RWPE1 (cell line): Measurements from ENCODE around the gene AKAP9.
"Not testable (repeated sequence)": the region's sequence is repeated elsewhere in the genome, so short reads cannot be mapped to it uniquely, and the experiment has no call there.

Experiments used
- CTCF ChIA-PET: fragments of 350-600 bp; sonication (Branson Sonifier 250); formaldehyde crosslinking; extraction: SDS; loops from one replicate; lab custom pipeline; 2021; lab: Yijun Ruan, JAX
- POLR2A ChIA-PET: fragments of 400-600 bp; formaldehyde crosslinking; extraction: SDS; loops from one replicate; lab custom pipeline; 2020; ENCODE audit warnings: antibody characterized with exemption; ENCODE audit not compliant: low non-redundant PET; lab: Yijun Ruan, JAX
- DNase-seq: peaks from one replicate; pipeline ENCODE4 v3.0.0; 2012; ENCODE audit warnings: low spot score
- H3K27ac ChIP-seq: fragments of 450-650 bp; 2 replicates; pipeline ENCODE4 v1.5.1; 2017
- TF ChIP-seq, protein P1 (sequence below): fragments of 450-650 bp; conservative IDR thresholded peaks from 2 replicates; pipeline ENCODE4 v1.5.1; 2017; ENCODE audit warnings: low read depth, mild to moderate bottlenecking

AKAP9 gene

DNA sequence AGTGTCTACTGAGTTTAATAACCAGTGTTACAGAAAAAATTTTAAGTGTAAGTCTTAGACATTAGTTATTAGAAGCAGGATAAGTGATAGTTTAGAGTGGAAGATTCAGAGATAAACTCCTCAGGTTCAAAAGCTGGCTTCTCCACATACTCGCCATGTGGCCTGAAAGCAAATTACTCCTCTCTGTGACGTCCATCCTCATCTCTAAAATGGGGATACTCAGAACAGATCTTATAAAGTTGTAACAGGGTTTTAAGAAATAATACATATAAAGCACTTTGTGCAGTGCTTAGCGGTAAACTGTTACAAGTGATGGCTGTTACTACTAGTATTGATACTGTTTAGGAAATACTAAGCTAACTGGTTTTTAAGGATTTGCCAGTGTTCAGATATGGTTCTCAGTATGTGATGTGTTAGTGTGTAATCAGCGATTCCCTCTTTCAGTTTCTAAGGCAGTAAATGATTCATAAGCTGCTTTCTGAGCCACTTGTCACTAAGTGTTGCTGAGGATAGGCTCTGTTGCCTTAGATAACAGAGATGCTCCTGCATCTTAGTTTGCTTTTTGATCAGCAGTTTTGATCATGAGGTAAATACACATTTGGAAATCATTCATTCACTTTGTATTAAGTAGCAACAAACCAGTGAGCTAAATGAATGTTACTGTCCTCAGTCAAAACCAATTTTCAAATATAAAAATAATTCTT, 134.9 kb downstream of the AKAP9 start:
- no peak overlapping the region for H3K27ac ChIP-seq
- DNase-seq = no peak
- ChIA-PET CTCF (no interaction called here), POLR2A (no interaction called here)
- TF ChIP-seq, protein P1, sequence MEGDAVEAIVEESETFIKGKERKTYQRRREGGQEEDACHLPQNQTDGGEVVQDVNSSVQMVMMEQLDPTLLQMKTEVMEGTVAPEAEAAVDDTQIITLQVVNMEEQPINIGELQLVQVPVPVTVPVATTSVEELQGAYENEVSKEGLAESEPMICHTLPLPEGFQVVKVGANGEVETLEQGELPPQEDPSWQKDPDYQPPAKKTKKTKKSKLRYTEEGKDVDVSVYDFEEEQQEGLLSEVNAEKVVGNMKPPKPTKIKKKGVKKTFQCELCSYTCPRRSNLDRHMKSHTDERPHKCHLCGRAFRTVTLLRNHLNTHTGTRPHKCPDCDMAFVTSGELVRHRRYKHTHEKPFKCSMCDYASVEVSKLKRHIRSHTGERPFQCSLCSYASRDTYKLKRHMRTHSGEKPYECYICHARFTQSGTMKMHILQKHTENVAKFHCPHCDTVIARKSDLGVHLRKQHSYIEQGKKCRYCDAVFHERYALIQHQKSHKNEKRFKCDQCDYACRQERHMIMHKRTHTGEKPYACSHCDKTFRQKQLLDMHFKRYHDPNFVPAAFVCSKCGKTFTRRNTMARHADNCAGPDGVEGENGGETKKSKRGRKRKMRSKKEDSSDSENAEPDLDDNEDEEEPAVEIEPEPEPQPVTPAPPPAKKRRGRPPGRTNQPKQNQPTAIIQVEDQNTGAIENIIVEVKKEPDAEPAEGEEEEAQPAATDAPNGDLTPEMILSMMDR = no peak

DNA sequence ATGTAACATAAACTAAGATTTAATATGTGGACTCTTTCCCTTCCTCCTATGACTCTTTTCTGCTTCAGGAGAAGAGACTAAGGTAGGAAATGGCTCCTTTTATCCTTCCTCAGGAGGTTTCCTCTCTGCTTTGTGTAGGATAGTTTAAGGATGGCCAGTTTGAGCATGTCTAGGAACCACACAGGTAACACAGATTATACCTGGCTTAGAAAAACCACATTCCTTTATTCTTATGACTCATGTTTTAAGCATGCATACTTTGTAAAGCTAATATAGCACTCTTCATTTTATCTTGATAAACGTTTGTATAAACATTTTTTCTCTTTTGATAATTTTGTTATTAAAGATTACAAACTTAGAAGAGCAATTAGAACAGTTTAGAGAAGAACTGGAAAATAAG, 135.8 kb downstream of the AKAP9 start:
- no peak overlapping the region for H3K27ac ChIP-seq
- TF ChIP-seq, protein P1 = no peak
- ChIA-PET CTCF (interaction anchor here (0.7 kb wide), 1 partner anchor 15 kb away, joined by 3 read pairs; no protein-coding TSS in a partner anchor), POLR2A (no interaction called here)
- peak; percentile 86 for DNase-seq

DNA sequence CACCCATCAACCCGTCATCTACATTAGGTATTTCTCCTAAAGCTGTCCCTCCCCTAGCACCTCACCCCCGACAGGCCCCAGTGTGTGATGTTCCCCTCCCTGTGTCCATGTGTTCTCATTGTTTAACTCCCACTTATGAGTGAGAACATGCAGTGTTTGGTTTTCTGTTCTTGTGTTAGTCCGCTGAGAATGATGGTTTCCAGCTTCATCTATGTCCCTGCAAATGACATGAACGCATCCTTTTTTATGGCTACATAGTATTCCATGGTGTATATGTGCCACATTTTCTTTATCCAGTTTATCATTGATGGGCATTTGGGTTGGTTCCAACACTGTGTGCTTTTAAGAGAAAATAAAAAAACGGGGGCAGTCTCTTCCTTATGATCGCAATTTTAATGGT, 143.3 kb downstream of the AKAP9 start:
- CTCF ChIA-PET, H3K27ac ChIP-seq, POLR2A ChIA-PET, DNase-seq: not testable (repeated sequence)

DNA sequence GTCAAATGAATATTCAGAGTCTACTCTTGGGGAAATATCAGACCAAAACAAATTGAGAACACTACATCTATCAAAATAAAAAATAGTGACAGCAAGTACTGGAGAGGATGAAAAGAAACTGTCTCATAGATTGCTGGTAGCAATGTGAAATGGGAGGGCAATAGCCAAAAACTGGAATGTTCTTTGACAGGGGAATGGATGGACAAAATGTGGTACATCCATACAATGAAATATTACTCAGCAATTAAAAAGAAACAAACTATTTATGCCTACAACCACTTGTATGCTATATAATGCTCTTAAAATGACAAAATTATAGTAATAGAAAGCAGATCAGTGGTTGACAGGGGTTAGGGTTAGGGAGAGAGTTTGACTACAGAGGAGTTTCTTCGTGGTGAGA, 147.6 kb downstream of the AKAP9 start:
- ChIA-PET CTCF (no interaction called here), POLR2A (no interaction called here)
- no peak for DNase-seq
- H3K27ac ChIP-seq = no peak overlapping the region
- TF ChIP-seq, protein P1 = no peak

DNA sequence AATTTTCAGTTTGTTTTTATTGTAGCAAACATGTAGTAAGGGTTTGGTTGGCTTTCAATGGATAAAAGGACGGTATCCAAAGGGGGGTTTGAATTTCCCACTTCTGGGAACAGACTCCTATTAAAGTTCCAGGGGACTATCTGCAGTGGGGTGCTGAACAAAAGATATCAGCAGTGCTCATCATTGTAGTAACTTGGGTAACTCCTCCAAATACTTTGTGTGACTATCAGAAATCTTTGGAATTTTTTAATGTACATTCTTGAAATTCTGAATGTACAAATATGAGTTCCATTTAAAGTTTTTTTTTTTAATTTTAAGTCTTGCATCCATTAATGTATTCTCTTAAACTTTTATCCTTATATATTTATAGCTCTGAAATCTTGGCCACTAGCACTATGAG, 151.5 kb downstream of the AKAP9 start:
- no peak for DNase-seq
- TF ChIP-seq, protein P1 = no peak
- no peak overlapping the region for H3K27ac ChIP-seq
- POLR2A ChIA-PET = no interaction called here
- CTCF ChIA-PET = no interaction called here

DNA sequence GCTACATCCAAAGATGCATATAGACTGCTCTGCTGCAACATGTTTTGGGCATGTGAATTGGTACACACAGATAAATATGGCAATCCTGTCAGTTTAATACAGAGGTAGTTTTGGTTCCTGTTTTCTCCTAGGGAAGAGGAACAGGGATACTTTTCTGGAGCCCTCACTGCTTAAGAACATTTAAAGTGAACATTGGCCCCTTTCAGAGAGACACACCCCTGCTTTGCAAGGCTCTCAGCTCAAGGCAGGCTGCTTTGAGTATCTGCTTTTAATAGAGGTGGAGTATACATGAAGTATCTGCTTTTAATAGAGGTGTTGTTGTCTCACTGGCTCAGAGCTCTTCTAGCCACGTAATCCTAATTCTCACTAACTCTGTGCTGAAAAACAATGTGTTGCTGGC, 154.7 kb downstream of the AKAP9 start:
- POLR2A ChIA-PET = no interaction called here

DNA sequence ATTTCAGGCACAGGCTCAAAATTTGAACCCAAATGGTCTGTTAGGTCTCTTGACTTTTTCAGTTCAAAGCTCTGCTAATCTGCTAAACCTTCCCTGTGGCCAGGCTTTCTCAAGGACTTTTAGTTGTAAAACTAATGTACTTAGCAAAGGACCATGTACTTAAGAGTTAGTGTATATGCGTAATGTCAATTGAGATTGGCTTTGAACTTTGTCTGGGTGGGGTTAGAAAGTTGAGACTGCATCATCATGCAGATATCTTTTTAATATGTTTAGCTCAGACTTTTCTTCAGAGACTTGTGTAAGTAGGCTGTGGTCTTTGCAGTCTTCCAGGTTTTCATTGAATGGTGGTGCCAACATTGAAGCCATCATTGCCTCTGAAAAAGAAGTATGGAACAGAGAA, 159.9 kb downstream of the AKAP9 start:
- DNase-seq = no peak
- ChIA-PET POLR2A (no interaction called here), CTCF (no interaction called here)
- no peak overlapping the region for H3K27ac ChIP-seq
- TF ChIP-seq, protein P1 = no peak

More for the DNA sequence above, 154.7 kb downstream of the AKAP9 start:
- TF ChIP-seq, protein P1 = no peak
- CTCF ChIA-PET = interaction anchor here (0.7 kb wide), 1 partner anchor 545 kb away, joined by 5 read pairs; no protein-coding TSS in a partner anchor
- no peak overlapping the region for H3K27ac ChIP-seq
- no peak for DNase-seq

DNA sequence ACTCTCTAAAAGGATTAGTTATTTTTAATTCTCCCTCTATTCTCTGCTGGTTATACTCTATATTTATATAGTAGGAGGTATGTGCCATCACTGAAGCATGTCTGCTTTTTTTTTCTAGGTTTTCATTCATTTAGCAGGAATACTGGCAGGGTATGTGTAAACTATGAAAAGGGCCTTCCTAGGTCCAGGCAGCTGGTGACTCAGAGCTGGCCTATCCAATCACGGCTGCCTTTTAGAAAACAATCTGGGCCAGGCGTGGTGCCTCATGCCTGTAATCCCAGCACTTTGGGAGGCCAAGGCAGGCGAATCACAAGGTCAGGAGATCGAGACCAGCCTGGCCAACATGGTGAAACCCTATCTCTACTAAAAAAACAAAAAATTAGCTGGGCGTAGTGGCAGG, 162.2 kb downstream of the AKAP9 start:
- DNase-seq, POLR2A ChIA-PET, H3K27ac ChIP-seq: not testable (repeated sequence)
- CTCF ChIA-PET = interaction anchor here (0.6 kb wide), 1 partner anchor 28 kb away, joined by 3 read pairs; no protein-coding TSS in a partner anchor
